Activated CD8-positive, alpha-beta T cell treated with anti-CD3 and anti-CD28 coated beads for 36 hours (primary cell): Measurements from ENCODE around the gene FBXO47. TPM values are rescaled to one million over a fixed set of nuclear protein-coding genes. Genes with fewer than 3 reads are reported as not detected.

ENCODE experiments used
- ATAC-seq: fragments of 200-7000 bp; cut with Tn5 transposase; one replicate; pipeline ENCODE4 v1.10.0; 2021; ENCODE audit warnings: mild to moderate bottlenecking, moderate library complexity
- CTCF ChIA-PET: fragments of 350-600 bp; sonication (Branson Sonifier 250); formaldehyde crosslinking; loops from one replicate; lab custom pipeline; 2021; ENCODE audit warnings: antibody characterized with exemption; lab: Charles Lee
- POLR2A ChIA-PET: fragments of 350-600 bp; sonication (Branson Sonifier 250); formaldehyde crosslinking; loops from one replicate; lab custom pipeline; 2021; ENCODE audit warnings: antibody characterized with exemption; lab: Charles Lee
- DNase-seq: peaks from one replicate; pipeline ENCODE4 v3.0.0-alpha.2; 2020
- H3K27ac Mint-ChIP-seq: one replicate; pipeline ENCODE4 v1.8.0; 2021; ENCODE audit warnings: mild to moderate bottlenecking, mixed read lengths
- H3K27me3 Mint-ChIP-seq: one replicate; pipeline ENCODE4 v1.8.0; 2021; ENCODE audit warnings: mixed read lengths
- H3K36me3 Mint-ChIP-seq: one replicate; pipeline ENCODE4 v1.8.0; 2021; ENCODE audit warnings: low read depth, mixed read lengths
- H3K4me1 Mint-ChIP-seq: one replicate; pipeline ENCODE4 v1.8.0; 2021; ENCODE audit warnings: low read depth, mixed read lengths
- H3K4me3 Mint-ChIP-seq: one replicate; pipeline ENCODE4 v1.8.0; 2021; ENCODE audit warnings: mild to moderate bottlenecking, moderate library complexity, mixed read lengths
- H3K9me3 Mint-ChIP-seq: one replicate; pipeline ENCODE4 v1.8.0; 2021; ENCODE audit warnings: mixed read lengths
- CTCF ChIP-seq: fragments of 200-600 bp; IDR thresholded peaks from one replicate; pipeline ENCODE4 v1.8.0; 2022; ENCODE audit warnings: antibody characterized with exemption, mild to moderate bottlenecking
- intact Hi-C: fragments of 100-400 bp; cut with micrococcal nuclease; formaldehyde crosslinking; loops from one replicate; pipeline ENCODE4 v1.10.0; 2022
- total RNA-seq, 2 experiments: library from RNA; stranded (reverse); gene quantifications; one replicate each; pipeline ENCODE4 v1.2.3, GENCODE V29; 2021

FBXO47 gene, protein sequence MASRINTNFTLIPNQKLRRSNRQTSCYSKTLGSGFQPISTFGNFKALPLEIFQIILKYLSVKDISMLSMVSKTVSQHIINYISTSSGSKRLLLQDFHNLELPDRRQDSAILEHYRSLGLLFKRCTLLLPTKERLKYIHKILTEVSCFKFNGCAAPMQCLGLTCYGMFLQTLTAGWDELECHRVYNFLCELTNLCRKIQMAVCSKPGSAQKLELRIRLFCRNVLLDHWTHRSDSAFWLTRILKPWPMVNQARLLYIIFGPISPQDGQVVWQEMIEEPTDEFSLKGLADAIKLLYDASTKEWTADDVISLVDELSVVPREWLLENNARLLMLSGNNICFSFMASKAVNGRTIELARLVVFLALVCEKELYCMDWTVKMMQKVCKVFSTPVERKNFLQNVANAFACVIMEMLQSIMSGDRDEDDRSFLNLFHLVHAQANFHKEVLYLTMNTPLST
- total RNA-seq, result not detected

GRCh38 chr17:38967290-38967738 is at the start of gene FBXO47:
TSS of gene FBXO47 (minus strand) at chr17:38967403. CDS start at chr17:38963025, 4,378 bp downstream.
- CTCF ChIA-PET, result interaction anchor here (0.8 to 3.9 kb wide), 8 partner anchors 9 to 198 kb away, joined by 3 to 24 read pairs (median 4); partner anchors contain the start of genes LASP1NB, PLXDC1 and RPL23
- Mint-ChIP-seq H3K4me3 (peak within 1 kb of the TSS; percentile 74), H3K27ac (peak within 1 kb of the TSS; percentile 83), H3K36me3 (no peaks in the 10 kb centered on the region), H3K9me3 (no peaks in the 10 kb centered on the region), H3K4me1 (peaks cover 18% of the 10 kb centered on the region), H3K27me3 (no peaks in the 10 kb centered on the region)
- intact Hi-C loops, result no loop called here
- no peak for TF ChIP-seq CTCF
- peak; percentile 97 for ATAC-seq
- peak; percentile 95 for DNase-seq
- POLR2A ChIA-PET, result interaction anchor here (1.3 to 2.5 kb wide), 4 partner anchors 9 to 96 kb away, joined by 3 to 5 read pairs (median 4); no protein-coding TSS in a partner anchor

DNA sequence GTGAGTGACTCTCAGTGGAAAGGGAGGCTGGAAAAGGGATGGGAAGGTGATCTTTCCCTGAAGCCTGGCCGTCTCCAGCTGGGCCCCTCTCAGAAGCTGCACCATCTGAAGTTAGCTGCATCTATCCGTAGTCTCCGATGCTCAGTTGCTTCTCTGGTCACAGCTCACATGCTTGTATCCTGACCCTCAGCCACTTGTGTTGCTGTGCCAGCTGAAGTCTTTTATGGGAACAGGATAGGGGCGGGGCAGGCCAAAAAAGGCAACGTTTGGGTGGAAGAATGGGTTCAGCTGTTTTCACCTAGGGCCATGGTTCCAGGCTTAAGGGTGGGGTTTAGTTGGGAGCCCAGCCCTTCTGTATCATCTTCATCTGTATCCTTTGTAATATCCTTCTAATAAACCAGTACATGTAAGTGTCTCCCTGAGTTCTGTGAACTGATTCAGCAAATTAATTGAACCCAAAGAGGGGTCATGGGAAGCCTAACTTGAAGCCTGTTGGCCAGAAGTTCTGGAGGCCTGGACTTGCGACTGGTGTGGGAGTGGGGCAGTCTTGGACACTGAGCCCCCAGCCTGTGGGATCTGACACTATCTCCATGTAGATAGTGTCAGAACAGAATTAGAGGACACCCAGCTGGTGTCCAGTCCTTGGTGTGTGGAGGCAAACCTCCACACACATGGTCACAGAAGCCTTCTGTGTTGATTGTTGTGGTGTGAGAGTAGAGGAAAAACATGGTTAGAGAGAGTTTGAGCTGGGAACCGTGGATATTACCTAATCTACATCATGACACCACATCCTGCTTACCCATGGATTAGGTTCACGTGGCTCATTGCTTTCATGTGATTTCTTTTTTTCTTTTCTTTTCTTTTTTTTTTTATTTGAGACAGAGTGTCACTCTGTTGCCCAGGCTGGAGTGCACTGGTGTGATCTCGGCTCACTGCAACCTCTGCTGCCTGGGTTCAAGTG is 49.3 kb upstream of the FBXO47 start:
- Mint-ChIP-seq H3K9me3 (no peaks in the 10 kb centered on the region), H3K4me3 (no peak overlapping the region), H3K4me1 (peaks cover 19% of the 10 kb centered on the region), H3K27ac (peak overlapping the region; percentile 32), H3K36me3 (no peaks in the 10 kb centered on the region), H3K27me3 (no peaks in the 10 kb centered on the region)
- ATAC-seq (peak; percentile 60), DNase-seq (no peak)
- POLR2A ChIA-PET, result interaction anchor here (0.6 kb wide), 1 partner anchor 18 kb away, joined by 3 read pairs; no protein-coding TSS in a partner anchor
- no peak for TF ChIP-seq CTCF
- CTCF ChIA-PET, result interaction anchor here (0.9 to 3.0 kb wide), 4 partner anchors 34 to 228 kb away, joined by 3 to 8 read pairs (median 6); no protein-coding TSS in a partner anchor
- intact Hi-C loops, result no loop called here

GRCh38 chr17:39015546-39015935 is 48.3 kb upstream of the FBXO47 start:
- H3K4me3 Mint-ChIP-seq, result no peak overlapping the region
- no peak for DNase-seq
- peaks cover 19% of the 10 kb centered on the region for H3K4me1 Mint-ChIP-seq
- CTCF ChIA-PET, result interaction anchor here (0.9 to 2.4 kb wide), 3 partner anchors 33 to 229 kb away, joined by 3 to 6 read pairs (median 5); no protein-coding TSS in a partner anchor
- no peaks in the 10 kb centered on the region for H3K36me3 Mint-ChIP-seq
- POLR2A ChIA-PET, result no interaction called here
- H3K9me3 Mint-ChIP-seq, result no peaks in the 10 kb centered on the region
- ATAC-seq, result no peak
- intact Hi-C loops, result no loop called here
- no peak overlapping the region for H3K27ac Mint-ChIP-seq
- H3K27me3 Mint-ChIP-seq, result no peaks in the 10 kb centered on the region
- TF ChIP-seq CTCF, result no peak

GRCh38 chr17:39014795-39015545 is 47.8 kb upstream of the FBXO47 start:
- intact Hi-C loops, result no loop called here
- H3K27ac Mint-ChIP-seq, result no peak overlapping the region
- CTCF ChIA-PET, result interaction anchor here (0.9 to 2.4 kb wide), 5 partner anchors 15 to 230 kb away, joined by 3 to 6 read pairs (median 5); no protein-coding TSS in a partner anchor
- no peaks in the 10 kb centered on the region for H3K9me3 Mint-ChIP-seq
- ATAC-seq, result no peak
- POLR2A ChIA-PET, result no interaction called here
- no peak for TF ChIP-seq CTCF
- no peak for DNase-seq
- H3K36me3 Mint-ChIP-seq, result no peaks in the 10 kb centered on the region
- no peak overlapping the region for H3K4me3 Mint-ChIP-seq
- H3K4me1 Mint-ChIP-seq, result peaks cover 19% of the 10 kb centered on the region
- no peaks in the 10 kb centered on the region for H3K27me3 Mint-ChIP-seq
